CD4-positive, alpha-beta memory T cell (primary cell): ENCODE data around the gene ZNF627. TPM values are rescaled to one million over a fixed set of nuclear protein-coding genes. Genes with fewer than 3 reads are reported as not detected.

Source experiments
- CTCF ChIA-PET: fragments of 350-600 bp; sonication (Branson Sonifier 250); formaldehyde crosslinking; loops from one replicate; lab custom pipeline; 2021; ENCODE audit warnings: inconsistent platforms; ENCODE audit not compliant: partially characterized antibody; lab: Charles Lee
- POLR2A ChIA-PET: fragments of 350-600 bp; sonication (Branson Sonifier 250); formaldehyde crosslinking; loops from one replicate; lab custom pipeline; 2021; ENCODE audit not compliant: partially characterized antibody; lab: Charles Lee
- DNase-seq, 5 donors: peaks; one replicate each; pipeline versions ENCODE4 v3.0.0 to v3.0.0-alpha.2; 2020 to 2022; ENCODE audit warnings: mixed read lengths in 1 of 5
- H3K27ac ChIP-seq: one replicate; pipeline ENCODE4 v1.7.0; 2013; ENCODE audit warnings: low read depth, low read length
- H3K27me3 ChIP-seq: 2 replicates; pipeline ENCODE4 v1.7.0; 2013; ENCODE audit warnings: mild to moderate bottlenecking, low read length, moderate library complexity; ENCODE audit not compliant: insufficient read depth
- H3K36me3 ChIP-seq: 2 replicates; pipeline ENCODE4 v1.7.0; 2013; ENCODE audit warnings: mild to moderate bottlenecking, low read length, moderate library complexity; ENCODE audit not compliant: insufficient read depth
- H3K4me1 ChIP-seq: 2 replicates; pipeline ENCODE4 v1.7.0; 2013; ENCODE audit warnings: mild to moderate bottlenecking, low read length, moderate library complexity; ENCODE audit not compliant: insufficient read depth
- H3K4me3 ChIP-seq, 2 donors: one replicate each; pipeline ENCODE4 v1.7.0; 2013; ENCODE audit warnings: low read length in 2 of 2, mild to moderate bottlenecking in 1 of 2
- H3K9me3 ChIP-seq, 2 donors: one replicate each; pipeline ENCODE4 v1.7.0; 2013; ENCODE audit warnings: low read length in 2 of 2, control low read depth in 1 of 2; ENCODE audit not compliant: control insufficient read depth in 1 of 2
- H3K27ac Mint-ChIP-seq, 7 donors: one replicate each; pipeline ENCODE4 v1.8.0; 2020 to 2021; ENCODE audit warnings: mixed read lengths in 7 of 7, mild to moderate bottlenecking in 6 of 7, inconsistent platforms in 3 of 7, moderate library complexity in 3 of 7
- H3K27me3 Mint-ChIP-seq, 2 donors: one replicate each; pipeline ENCODE4 v1.8.0; 2020 to 2021; ENCODE audit warnings: mixed read lengths in 2 of 2
- H3K36me3 Mint-ChIP-seq, 2 donors: one replicate each; pipeline ENCODE4 v1.8.0; 2020 to 2021; ENCODE audit warnings: mixed read lengths in 2 of 2, inconsistent platforms in 1 of 2, mild to moderate bottlenecking in 1 of 2
- H3K4me1 Mint-ChIP-seq, 4 donors: one replicate each; pipeline ENCODE4 v1.8.0; 2020 to 2021; ENCODE audit warnings: mixed read lengths in 4 of 4, mild to moderate bottlenecking in 1 of 4
- H3K4me3 Mint-ChIP-seq, 8 donors: one replicate each; pipeline ENCODE4 v1.8.0; 2020 to 2021; ENCODE audit warnings: mixed read lengths in 8 of 8, mild to moderate bottlenecking in 7 of 8, moderate library complexity in 6 of 8, inconsistent platforms in 3 of 8
- H3K9me3 Mint-ChIP-seq, 8 donors: one replicate each; pipeline ENCODE4 v1.8.0; 2020 to 2021; ENCODE audit warnings: mixed read lengths in 8 of 8, mild to moderate bottlenecking in 5 of 8, inconsistent platforms in 3 of 8, moderate library complexity in 1 of 8
- intact Hi-C: fragments of 100-400 bp; cut with micrococcal nuclease; formaldehyde crosslinking; loops from one replicate; pipeline ENCODE4 v1.15.1; 2023
- polyA plus RNA-seq, 2 donors: library from polyadenylated mRNA; unstranded; fragments of 300-500 nt; fragmentation: Illumina TruSeq; gene quantifications; one replicate each; pipeline ENCODE4 v1.2.3, GENCODE V29; 2021
- total RNA-seq, 2 experiments: library from RNA; stranded (reverse); gene quantifications; one replicate each; pipeline ENCODE4 v1.2.3, GENCODE V29; 2021

ZNF627 gene
- total RNA-seq (10 to 100 TPM; 11.5 to 12.6 TPM), polyA plus RNA-seq (10 to 100 TPM in 1 of 2 donors, 1 to 10 TPM in 1; 6.8 to 10.3 TPM)

DNA sequence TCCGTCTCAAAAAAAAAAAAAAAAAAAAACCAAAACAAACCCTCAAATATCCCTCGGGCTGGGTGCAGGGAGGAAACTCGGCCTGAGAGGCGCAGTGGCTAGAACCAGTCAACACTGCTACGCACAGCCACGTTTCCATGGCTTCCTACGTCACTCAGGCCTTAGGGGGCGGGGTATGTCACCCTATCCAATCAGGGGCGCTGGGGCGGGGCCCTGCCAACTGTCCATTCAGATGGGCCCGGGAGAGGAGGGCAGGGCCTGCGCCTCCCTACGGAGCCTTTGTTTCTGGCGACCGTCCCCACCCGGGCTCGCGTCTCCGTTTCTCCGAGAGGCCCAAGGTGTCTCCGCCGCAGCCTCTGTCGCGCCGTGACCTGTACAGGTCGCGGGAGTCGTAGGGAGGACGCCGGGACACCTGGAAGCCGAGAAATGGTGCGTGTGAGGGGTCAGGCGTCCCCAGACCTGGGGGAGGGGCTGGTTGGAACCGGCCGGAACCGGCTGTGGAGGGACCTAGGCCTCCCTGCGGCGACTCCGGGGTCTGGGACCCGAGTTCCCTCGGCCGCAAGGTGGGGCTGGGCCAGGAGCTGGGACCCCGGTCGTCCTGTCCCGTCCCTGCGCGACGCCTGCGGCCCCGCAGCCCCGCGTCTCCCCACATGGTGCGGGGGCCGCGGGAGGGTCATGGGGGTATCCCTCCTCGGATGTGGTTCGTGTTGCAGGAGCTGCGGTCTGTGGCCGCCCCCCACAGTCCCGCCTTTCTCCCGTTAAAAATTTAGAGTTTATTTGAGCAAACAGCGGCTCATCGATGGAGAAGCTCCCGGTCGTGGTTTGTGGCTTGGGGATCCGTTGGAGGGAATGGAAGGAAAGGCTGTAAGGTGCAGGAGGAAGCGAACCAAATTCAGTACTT, at the start of gene ZNF627:
Gene ZNF627 (plus strand): TSS at position 282 of the 901 bp plus-strand sequence. CDS start 145 bp downstream, at position 427.
- DNase-seq, result peak; percentile 95 to 99 (median 96)
- Histone ChIP-seq H3K4me3 (peak within 1 kb of the TSS; percentile 44 to 87), H3K27me3 (no peaks in the 10 kb centered on the region), H3K9me3 (no peaks in the 10 kb centered on the region), H3K27ac (peak within 1 kb of the TSS; percentile 77), H3K4me1 (peaks cover 15% of the 10 kb centered on the region), H3K36me3 (no peaks in the 10 kb centered on the region)
- Mint-ChIP-seq H3K27me3 (no peaks in the 10 kb centered on the region), H3K36me3 (peaks cover 3 to 6% of the 10 kb centered on the region in 2 donors), H3K27ac (peak within 1 kb of the TSS; percentile 90 to 95 (median 93)), H3K4me1 (peaks cover 9 to 31% (median 19%) of the 10 kb centered on the region in 4 donors), H3K9me3 (no peaks in the 10 kb centered on the region), H3K4me3 (peak within 1 kb of the TSS; percentile 86 to 97 (median 92))
- CTCF ChIA-PET, result interaction anchor here (0.7 to 1.2 kb wide), 3 partner anchors 61 to 366 kb away, joined by 3 to 6 read pairs (median 3); no protein-coding TSS in a partner anchor
- intact Hi-C loops, result loop anchor here (1.0 to 2.0 kb wide), 2 partner anchors 39 to 162 kb away; partner anchors contain the start of genes ELOF1, ODAD3 and PRKCSH
- POLR2A ChIA-PET, result interaction anchor here (0.6 to 1.6 kb wide), 10 partner anchors 9 to 617 kb away, joined by 3 to 7 read pairs (median 4); partner anchors contain the start of genes ECSIT, ELOF1, SWSAP1 and ZNF441

DNA sequence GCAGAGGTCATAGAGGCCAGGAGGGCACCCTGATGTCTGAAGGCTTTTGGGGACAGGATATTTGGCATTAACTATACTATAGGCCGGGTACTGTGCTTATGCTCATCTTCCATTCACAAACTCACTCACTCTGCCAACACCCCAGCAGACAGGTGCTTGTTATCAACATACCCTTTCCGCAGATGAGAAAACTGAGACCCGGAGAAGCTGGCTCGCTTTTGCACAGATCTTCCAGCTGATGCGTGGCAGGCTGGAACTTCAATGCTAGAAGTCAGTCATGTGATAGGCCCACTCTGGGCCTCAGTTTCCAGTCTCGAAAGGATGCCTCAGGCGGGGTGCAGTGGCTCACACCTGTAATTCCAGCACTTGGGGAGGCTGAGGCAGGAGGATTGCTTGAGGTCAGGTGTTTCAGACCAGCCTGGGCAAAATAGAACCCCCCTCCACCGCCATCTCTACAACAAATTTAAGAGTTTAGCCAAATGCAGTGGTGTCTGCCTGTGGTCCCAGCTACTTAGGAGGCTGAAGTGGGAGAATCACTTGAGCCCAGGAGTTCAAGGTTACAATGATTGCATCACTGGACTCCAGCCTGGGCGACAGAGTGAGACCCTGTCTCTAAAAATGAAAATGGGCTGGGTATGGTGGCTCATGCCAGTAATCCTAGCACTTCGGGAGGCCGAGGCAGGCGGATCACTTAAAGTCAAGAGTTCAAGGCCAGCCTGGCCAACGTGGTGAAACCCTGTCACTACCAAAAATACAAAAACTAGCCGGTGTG, 49.2 kb upstream of the ZNF627 start:
- no peaks in the 10 kb centered on the region for H3K27me3 ChIP-seq
- ChIA-PET POLR2A (no interaction called here), CTCF (interaction anchor here (1.0 to 1.5 kb wide), 3 partner anchors 10 to 13 kb away, joined by 3 read pairs; no protein-coding TSS in a partner anchor)
- peaks cover 4% of the 10 kb centered on the region for H3K36me3 ChIP-seq
- intact Hi-C loops, result no loop called here
- no peak overlapping the region for H3K27ac ChIP-seq
- no peaks in the 10 kb centered on the region for H3K9me3 Mint-ChIP-seq
- peaks cover 2 to 5% of the 10 kb centered on the region in 2 donors for H3K27me3 Mint-ChIP-seq
- H3K9me3 ChIP-seq, result no peaks in the 10 kb centered on the region
- peaks cover 0 to 2% (median 0%) of the 10 kb centered on the region in 4 donors for H3K4me1 Mint-ChIP-seq
- DNase-seq, result no peak
- H3K36me3 Mint-ChIP-seq, result peaks cover 0 to 6% of the 10 kb centered on the region in 2 donors
- no peaks in the 10 kb centered on the region for H3K4me1 ChIP-seq
- H3K4me3 ChIP-seq, result no peak overlapping the region
- no peak overlapping the region for H3K27ac Mint-ChIP-seq
- no peak overlapping the region for H3K4me3 Mint-ChIP-seq

DNA sequence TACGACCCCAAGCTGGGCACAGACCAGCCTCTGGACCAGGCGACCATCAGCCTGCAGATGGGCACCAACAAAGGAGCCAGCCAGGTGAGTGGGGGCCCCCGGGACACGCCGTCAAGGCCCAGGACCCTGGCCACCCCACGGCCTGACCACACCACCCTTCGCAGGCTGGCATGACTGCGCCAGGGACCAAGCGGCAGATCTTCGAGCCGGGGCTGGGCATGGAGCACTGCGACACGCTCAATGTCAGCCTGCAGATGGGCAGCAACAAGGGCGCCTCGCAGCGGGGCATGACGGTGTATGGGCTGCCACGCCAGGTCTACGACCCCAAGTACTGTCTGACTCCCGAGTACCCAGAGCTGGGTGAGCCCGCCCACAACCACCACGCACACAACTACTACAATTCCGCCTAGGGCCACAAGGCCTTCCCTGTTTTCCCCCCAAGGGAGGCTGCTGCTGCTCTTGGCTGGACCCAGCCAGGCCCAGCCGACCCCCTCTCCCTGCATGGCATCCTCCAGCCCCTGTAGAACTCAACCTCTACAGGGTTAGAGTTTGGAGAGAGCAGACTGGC, 47.8 kb upstream of the ZNF627 start:
- H3K36me3 ChIP-seq, result peaks cover 11% of the 10 kb centered on the region
- H3K4me3 ChIP-seq, result no peak overlapping the region
- POLR2A ChIA-PET, result no interaction called here
- intact Hi-C loops, result no loop called here
- no peak for DNase-seq
- no peaks in the 10 kb centered on the region for H3K9me3 Mint-ChIP-seq
- H3K4me1 ChIP-seq, result no peaks in the 10 kb centered on the region
- no peak overlapping the region for H3K4me3 Mint-ChIP-seq
- no peak overlapping the region for H3K27ac Mint-ChIP-seq
- H3K36me3 Mint-ChIP-seq, result peaks cover 8 to 16% of the 10 kb centered on the region in 2 donors
- no peaks in the 10 kb centered on the region for H3K27me3 Mint-ChIP-seq
- H3K4me1 Mint-ChIP-seq, result peaks cover 2 to 8% (median 4%) of the 10 kb centered on the region in 4 donors
- CTCF ChIA-PET, result no interaction called here
- no peak overlapping the region for H3K27ac ChIP-seq
- H3K27me3 ChIP-seq, result no peaks in the 10 kb centered on the region
- no peaks in the 10 kb centered on the region for H3K9me3 ChIP-seq

DNA sequence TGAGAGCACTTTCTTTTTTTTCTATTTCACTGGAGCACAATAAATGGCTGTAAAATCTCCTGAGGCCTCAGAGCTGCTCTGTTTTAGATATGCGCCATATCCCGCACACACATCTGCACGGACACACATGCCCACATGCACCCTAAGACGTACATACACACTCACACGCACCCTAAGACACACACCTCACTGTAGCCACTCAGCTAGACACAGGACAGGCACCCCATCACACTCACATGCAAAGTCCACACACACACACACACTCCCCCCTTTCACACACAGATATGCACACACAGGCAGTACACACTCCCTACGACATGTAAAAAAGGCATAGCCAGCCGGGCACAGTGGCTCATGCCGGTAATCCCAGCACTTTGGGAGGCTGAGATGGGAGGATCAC, 47.0 kb upstream of the ZNF627 start:
- H3K4me3 Mint-ChIP-seq, result no peak overlapping the region
- Histone ChIP-seq H3K27me3 (no peaks in the 10 kb centered on the region), H3K9me3 (no peaks in the 10 kb centered on the region), H3K4me3 (no peak overlapping the region), H3K27ac (no peak overlapping the region), H3K4me1 (no peaks in the 10 kb centered on the region), H3K36me3 (peaks cover 11% of the 10 kb centered on the region)
- H3K27ac Mint-ChIP-seq, result peak overlapping the region in 2 of 7 donors; percentile 54 to 75
- intact Hi-C loops, result no loop called here
- H3K27me3 Mint-ChIP-seq, result no peaks in the 10 kb centered on the region
- no peak for DNase-seq
- POLR2A ChIA-PET, result no interaction called here
- CTCF ChIA-PET, result no interaction called here
- peaks cover 3 to 9% (median 5%) of the 10 kb centered on the region in 4 donors for H3K4me1 Mint-ChIP-seq
- H3K36me3 Mint-ChIP-seq, result peaks cover 9 to 17% of the 10 kb centered on the region in 2 donors
- H3K9me3 Mint-ChIP-seq, result no peaks in the 10 kb centered on the region

DNA sequence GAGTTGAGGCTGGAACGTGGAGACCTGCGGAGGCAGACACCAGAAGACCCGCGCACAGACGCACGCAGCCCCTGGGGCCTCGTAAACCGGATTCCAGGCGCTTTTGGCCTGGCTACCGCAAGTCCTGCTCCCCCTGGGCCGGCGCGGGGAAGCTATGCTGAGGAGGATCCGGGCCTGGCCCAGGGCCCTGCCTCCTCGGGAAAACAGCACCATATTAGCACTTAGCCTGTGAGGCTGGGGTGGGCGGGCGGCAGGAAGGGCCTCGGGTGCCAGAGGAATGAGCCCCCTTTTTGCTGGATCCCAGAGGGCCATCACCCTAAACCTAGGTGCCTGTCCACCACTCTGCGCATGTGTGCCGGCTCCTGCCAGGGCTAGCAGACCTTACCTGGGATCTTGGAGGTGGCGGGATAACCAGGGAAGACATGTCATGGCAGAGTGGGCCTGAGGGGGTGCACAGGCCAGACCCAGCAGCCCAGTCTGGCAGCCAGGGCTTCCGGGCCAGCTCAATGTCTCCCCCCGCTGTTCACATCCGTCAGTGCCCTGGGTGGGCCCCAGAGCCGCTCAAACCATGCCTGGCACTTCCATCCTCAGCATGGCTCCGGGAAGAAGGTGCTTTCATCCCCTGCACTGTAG, 45.6 kb upstream of the ZNF627 start:
- CTCF ChIA-PET, result interaction anchor here (1.3 kb wide), 1 partner anchor 15 kb away, joined by 3 read pairs; no protein-coding TSS in a partner anchor
- H3K9me3 ChIP-seq, result no peaks in the 10 kb centered on the region
- no peak overlapping the region for H3K27ac ChIP-seq
- no peaks in the 10 kb centered on the region for H3K9me3 Mint-ChIP-seq
- no peaks in the 10 kb centered on the region for H3K27me3 ChIP-seq
- H3K36me3 ChIP-seq, result peaks cover 11% of the 10 kb centered on the region
- POLR2A ChIA-PET, result no interaction called here
- intact Hi-C loops, result no loop called here
- no peak overlapping the region for H3K4me3 Mint-ChIP-seq
- H3K4me1 ChIP-seq, result peaks cover 3% of the 10 kb centered on the region
- H3K4me3 ChIP-seq, result no peak overlapping the region
- no peak overlapping the region for H3K27ac Mint-ChIP-seq
- H3K4me1 Mint-ChIP-seq, result peaks cover 9 to 24% (median 16%) of the 10 kb centered on the region in 4 donors
- H3K36me3 Mint-ChIP-seq, result peaks cover 16 to 26% of the 10 kb centered on the region in 2 donors
- no peaks in the 10 kb centered on the region for H3K27me3 Mint-ChIP-seq
- DNase-seq, result no peak

DNA sequence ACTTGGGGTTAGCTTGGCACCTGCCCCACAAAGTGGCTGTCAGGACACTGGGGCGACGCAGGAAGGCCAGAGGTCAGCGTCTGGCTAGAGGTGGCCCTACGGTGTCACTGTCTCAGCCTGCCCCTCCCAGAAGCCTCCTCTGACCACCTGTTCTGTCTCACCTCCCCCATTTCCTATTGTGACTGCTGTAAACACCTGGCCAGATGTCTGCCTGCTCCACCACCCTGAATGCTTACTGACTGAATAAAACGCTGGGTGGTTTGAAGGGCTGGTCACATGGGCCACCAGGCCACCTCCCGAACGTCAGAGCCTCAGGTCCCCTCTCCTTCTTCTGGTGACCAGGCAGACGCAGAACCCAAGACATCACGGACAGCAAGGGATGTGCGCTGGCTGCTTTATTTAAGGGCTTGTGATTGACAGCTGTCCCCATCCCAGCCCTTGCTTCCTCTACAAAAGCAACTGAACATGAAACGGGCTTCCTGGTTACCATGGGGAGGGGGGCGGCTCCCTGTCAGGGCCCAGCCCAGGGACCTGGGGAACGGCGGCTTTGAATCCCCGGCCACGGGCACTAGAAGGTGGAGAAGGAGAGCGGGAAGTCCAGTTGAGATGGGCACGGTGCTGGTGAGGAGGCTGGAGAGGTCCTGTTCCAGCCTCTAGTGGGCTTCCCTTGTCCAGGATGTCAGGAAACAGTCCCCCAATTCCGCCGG, 44.5 kb upstream of the ZNF627 start:
- Mint-ChIP-seq H3K27me3 (no peaks in the 10 kb centered on the region), H3K9me3 (no peaks in the 10 kb centered on the region), H3K4me1 (peaks cover 14 to 33% (median 22%) of the 10 kb centered on the region in 4 donors), H3K27ac (peak overlapping the region in 1 of 7 donors; percentile 12), H3K4me3 (no peak overlapping the region), H3K36me3 (peaks cover 16 to 31% of the 10 kb centered on the region in 2 donors)
- peaks cover 12% of the 10 kb centered on the region for H3K4me1 ChIP-seq
- no peak overlapping the region for H3K27ac ChIP-seq
- no peak overlapping the region for H3K4me3 ChIP-seq
- intact Hi-C loops, result no loop called here
- ChIA-PET POLR2A (no interaction called here), CTCF (interaction anchor here (1.3 kb wide), 1 partner anchor 16 kb away, joined by 3 read pairs; no protein-coding TSS in a partner anchor)
- H3K9me3 ChIP-seq, result no peaks in the 10 kb centered on the region
- H3K36me3 ChIP-seq, result peaks cover 11% of the 10 kb centered on the region
- DNase-seq, result no peak
- H3K27me3 ChIP-seq, result no peaks in the 10 kb centered on the region
